A549 (cell line): ENCODE data around the gene NGRN. TPM values are rescaled to one million over a fixed set of nuclear protein-coding genes. Genes with fewer than 3 reads are reported as not detected.

Source experiments
- ATAC-seq, 2 experiments: fragments of 200-7000 bp in 1 of 2; fragments of >200 bp in 1 of 2; cut with Nextera tagmentation in 1 of 2; cut with Tn5 transposase in 1 of 2; 3 replicates each; pipeline versions ENCODE4 v1.8.0 to v1.9.1; 2018 to 2020; ENCODE audit warnings: mild to moderate bottlenecking in 1 of 2, moderate library complexity in 1 of 2
- CTCF ChIA-PET: fragments of 300-600 bp; sonication (Branson Sonifier 250); formaldehyde crosslinking; extraction: SDS; loops from one replicate; lab custom pipeline; 2021; ENCODE audit warnings: antibody characterized with exemption, inconsistent platforms; lab: Yijun Ruan, JAX
- POLR2A ChIA-PET: fragments of 350-600 bp; formaldehyde crosslinking; extraction: SDS; loops from one replicate; lab custom pipeline; 2021; ENCODE audit warnings: antibody characterized with exemption, inconsistent platforms; lab: Yijun Ruan, JAX
- DNase-seq, 2 experiments: peaks; one replicate each; pipeline versions ENCODE4 v3.0.0 to v3.0.0-alpha.2; 2011 to 2016; ENCODE audit warnings: low read depth in 1 of 2, low spot score in 1 of 2
- FAIRE-seq: peaks from 2 replicates; lab custom pipeline; 2011; peaks lifted over from hg19 to GRCh38; lab: Jason Lieb, UNC
- H3K27ac ChIP-seq, 2 experiments: fragments of >200 bp; sonication (Bioruptor Twin); formaldehyde crosslinking; 3 replicates each; pipeline ENCODE4 v1.5.1; 2016 to 2017
- H3K4me1 ChIP-seq: fragments of >200 bp; sonication (Bioruptor Twin); formaldehyde crosslinking; 3 replicates; pipeline ENCODE4 v1.6.1; 2016
- H3K4me2 ChIP-seq: fragments of >200 bp; sonication (Bioruptor Twin); formaldehyde crosslinking; 3 replicates; pipeline ENCODE4 v1.6.1; 2016
- H3K4me3 ChIP-seq: fragments of >200 bp; sonication (Bioruptor Twin); formaldehyde crosslinking; 3 replicates; pipeline ENCODE4 v1.5.1; 2016
- H3K9me3 ChIP-seq: fragments of >200 bp; sonication (Bioruptor Twin); formaldehyde crosslinking; 3 replicates; pipeline ENCODE4 v1.6.1; 2016
- CBX2 ChIP-seq: fragments of 200-600 bp; sonication (generic); IDR thresholded peaks from 2 replicates; pipeline ENCODE4 v1.6.1; 2016; ENCODE audit warnings: low read depth, mild to moderate bottlenecking, borderline replicate concordance
- CBX8 ChIP-seq: fragments of 200-600 bp; sonication (generic); IDR thresholded peaks from 2 replicates; pipeline ENCODE4 v1.6.1; 2016
- CEBPB ChIP-seq, 2 experiments: fragments of >200 bp in 1 of 2; sonication (Bioruptor Twin) in 1 of 2; formaldehyde crosslinking in 1 of 2; IDR thresholded peaks; 2 replicates each; pipeline ENCODE4 v1.6.1; 2012 to 2016
- CHD4 ChIP-seq: fragments of 200-600 bp; sonication (generic); IDR thresholded peaks from 2 replicates; pipeline ENCODE4 v1.6.1; 2016; ENCODE audit warnings: antibody characterized with exemption, mild to moderate bottlenecking, borderline replicate concordance
- EP300 ChIP-seq, 2 experiments: fragments of >200 bp; sonication (Bioruptor Twin); formaldehyde crosslinking; IDR thresholded peaks; 2 replicates in 1 of 2; 3 replicates in 1 of 2; pipeline ENCODE4 v1.6.1; 2016 to 2017
- ESRRA ChIP-seq: fragments of 150-350 bp; IDR thresholded peaks from 2 replicates; pipeline ENCODE4 v1.6.1; 2014; ENCODE audit warnings: mild to moderate bottlenecking, low read length, borderline replicate concordance
- FOSL2 ChIP-seq, 2 experiments: fragments of 450-650 bp in 1 of 2; fragments of >200 bp in 1 of 2; sonication (Bioruptor Twin) in 1 of 2; formaldehyde crosslinking; IDR thresholded peaks; 2 replicates each; pipeline versions ENCODE4 v1.5.0 to v1.6.1; 2016 to 2020; ENCODE audit warnings: mild to moderate bottlenecking in 1 of 2, moderate library complexity in 1 of 2
- GATA3 ChIP-seq: IDR thresholded peaks from 2 replicates; pipeline ENCODE4 v1.6.1; 2012; ENCODE audit warnings: borderline replicate concordance
- HEYL ChIP-seq: fragments of 250-450 bp; sonication (Bioruptor Pico); IDR thresholded peaks from 2 replicates; pipeline ENCODE4 v1.8.0; 2021; ENCODE audit warnings: mild to moderate bottlenecking, moderate library complexity
- HOXA7 ChIP-seq: fragments of 250-450 bp; sonication (Bioruptor Pico); IDR thresholded peaks from 2 replicates; pipeline ENCODE4 v1.5.0; 2020; ENCODE audit warnings: mild to moderate bottlenecking, moderate library complexity
- KDM1A ChIP-seq: fragments of 200-600 bp; sonication (generic); IDR thresholded peaks from 2 replicates; pipeline ENCODE4 v1.6.1; 2016; ENCODE audit warnings: low read depth, mild to moderate bottlenecking
- KDM5A ChIP-seq: fragments of 200-600 bp; sonication (generic); IDR thresholded peaks from 2 replicates; pipeline ENCODE4 v1.6.1; 2016; ENCODE audit warnings: antibody characterized with exemption, mild to moderate bottlenecking
- MAFK ChIP-seq: fragments of 450-650 bp; IDR thresholded peaks from 2 replicates; pipeline ENCODE4 v1.6.1; 2014; ENCODE audit not compliant: partially characterized antibody
- NPAS2 ChIP-seq: fragments of 250-450 bp; sonication (Bioruptor Pico); IDR thresholded peaks from 2 replicates; pipeline ENCODE4 v1.8.0; 2022; ENCODE audit warnings: mild to moderate bottlenecking, moderate library complexity, borderline replicate concordance
- NR3C1 ChIP-seq: fragments of >200 bp; sonication (Bioruptor Twin); formaldehyde crosslinking; IDR thresholded peaks from 3 replicates; pipeline ENCODE4 v1.6.1; 2017
- POLR2A ChIP-seq: IDR thresholded peaks from 2 replicates; pipeline ENCODE4 v1.6.1; 2012; ENCODE audit warnings: mild to moderate bottlenecking, low read length
- RCOR1 ChIP-seq: fragments of 150-350 bp; IDR thresholded peaks from 2 replicates; pipeline ENCODE4 v1.6.1; 2014; ENCODE audit warnings: antibody characterized with exemption, low read length, low read depth
- SREBF2 ChIP-seq: fragments of 450-650 bp; IDR thresholded peaks from 2 replicates; pipeline ENCODE4 v1.6.1; 2014; ENCODE audit warnings: mild to moderate bottlenecking, moderate library complexity
- TFCP2L1 ChIP-seq: fragments of 250-450 bp; sonication (Bioruptor Pico); IDR thresholded peaks from 2 replicates; pipeline ENCODE4 v1.5.0; 2021; ENCODE audit warnings: mild to moderate bottlenecking
- TP53 ChIP-seq: fragments of 250-450 bp; sonication (Bioruptor Pico); IDR thresholded peaks from 2 replicates; pipeline ENCODE4 v1.5.0; 2021; ENCODE audit warnings: mild to moderate bottlenecking, moderate library complexity
- ZFP36 ChIP-seq: fragments of 450-650 bp; IDR thresholded peaks from 2 replicates; pipeline ENCODE4 v1.6.1; 2014; ENCODE audit warnings: borderline replicate concordance; ENCODE audit not compliant: partially characterized antibody
- ZSCAN20 ChIP-seq: fragments of 250-450 bp; sonication (Bioruptor Pico); IDR thresholded peaks from 2 replicates; pipeline ENCODE4 v1.8.0; 2022; ENCODE audit warnings: mild to moderate bottlenecking, moderate library complexity
- WGBS: methylation state at CpG from one replicate; pipeline ENCODE4 v1.1.6; 2017; ENCODE audit errors: missing lambda C conversion rate; 5-methylcytosine and 5-hydroxymethylcytosine counted together
- polyA plus RNA-seq, 4 experiments: library from polyadenylated mRNA; depleted of rRNA in 3 of 4; stranded (reverse); fragments of >200 nt; fragmentation: RNase III in 1 of 4; extraction: RNeasy Plus Mini Kit Qiagen cat#74134 plus additional on column Dnase treatment in 1 of 4; gene quantifications; 2 replicates in 3 of 4; 3 replicates in 1 of 4; pipeline ENCODE4 v1.2.3, GENCODE V29; 2011 to 2017
- TF ChIP-seq, protein P1 (sequence below): fragments of 250-450 bp; sonication (Bioruptor Pico); IDR thresholded peaks from 2 replicates; pipeline ENCODE4 v1.5.0; 2020; ENCODE audit warnings: low read depth, mild to moderate bottlenecking, moderate library complexity
- TF ChIP-seq, protein P2 (sequence below): fragments of >200 bp; sonication (Bioruptor Twin); formaldehyde crosslinking; IDR thresholded peaks from 3 replicates; pipeline ENCODE4 v1.5.1; 2016

The NGRN gene
- polyA plus RNA-seq, 2 of the 4 experiments (the other 2 are of a cell fraction): 83.2 to 159 TPM

DNA sequence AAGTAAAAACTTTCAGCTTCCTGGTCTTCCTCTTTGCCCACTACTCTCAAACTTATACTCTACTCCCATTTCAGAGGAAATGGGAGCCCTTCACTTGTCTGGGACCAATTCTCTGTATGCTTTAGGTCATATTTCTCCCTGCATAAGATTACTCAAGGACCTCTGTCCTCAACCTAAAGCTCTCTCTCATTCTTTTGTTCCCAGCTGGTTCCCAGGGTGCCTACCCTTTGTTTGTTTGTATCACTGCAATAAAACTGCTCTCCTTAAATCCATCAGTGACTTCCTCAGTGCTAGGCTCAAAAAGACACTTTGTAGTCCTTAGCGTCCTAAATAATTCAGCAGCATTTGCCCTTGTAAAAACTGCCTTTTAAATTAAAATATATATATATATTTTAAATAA, 2.9 kb downstream of the NGRN start:
- H3K4me2 ChIP-seq: peak overlapping the region; percentile 88
- no peak for TF ChIP-seq CEBPB (IDR thresholded peaks at IDR 0.05)
- no peak for TF ChIP-seq NPAS2 (CRISPR knock-in tag)
- TF ChIP-seq, protein P1, sequence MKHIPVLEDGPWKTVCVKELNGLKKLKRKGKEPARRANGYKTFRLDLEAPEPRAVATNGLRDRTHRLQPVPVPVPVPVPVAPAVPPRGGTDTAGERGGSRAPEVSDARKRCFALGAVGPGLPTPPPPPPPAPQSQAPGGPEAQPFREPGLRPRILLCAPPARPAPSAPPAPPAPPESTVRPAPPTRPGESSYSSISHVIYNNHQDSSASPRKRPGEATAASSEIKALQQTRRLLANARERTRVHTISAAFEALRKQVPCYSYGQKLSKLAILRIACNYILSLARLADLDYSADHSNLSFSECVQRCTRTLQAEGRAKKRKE (CRISPR knock-in tag): no peak
- no peak for TF ChIP-seq POLR2A
- TF ChIP-seq TFCP2L1: no peak
- TF ChIP-seq NR3C1: no peak
- no peak for TF ChIP-seq ZFP36
- TF ChIP-seq ZSCAN20 (CRISPR knock-in tag): no peak
- no peak for TF ChIP-seq HEYL (CRISPR knock-in tag)
- TF ChIP-seq CBX8: no peak
- no peak for TF ChIP-seq EP300 (IDR thresholded peaks at IDR 0.05)
- TF ChIP-seq, protein P2, sequence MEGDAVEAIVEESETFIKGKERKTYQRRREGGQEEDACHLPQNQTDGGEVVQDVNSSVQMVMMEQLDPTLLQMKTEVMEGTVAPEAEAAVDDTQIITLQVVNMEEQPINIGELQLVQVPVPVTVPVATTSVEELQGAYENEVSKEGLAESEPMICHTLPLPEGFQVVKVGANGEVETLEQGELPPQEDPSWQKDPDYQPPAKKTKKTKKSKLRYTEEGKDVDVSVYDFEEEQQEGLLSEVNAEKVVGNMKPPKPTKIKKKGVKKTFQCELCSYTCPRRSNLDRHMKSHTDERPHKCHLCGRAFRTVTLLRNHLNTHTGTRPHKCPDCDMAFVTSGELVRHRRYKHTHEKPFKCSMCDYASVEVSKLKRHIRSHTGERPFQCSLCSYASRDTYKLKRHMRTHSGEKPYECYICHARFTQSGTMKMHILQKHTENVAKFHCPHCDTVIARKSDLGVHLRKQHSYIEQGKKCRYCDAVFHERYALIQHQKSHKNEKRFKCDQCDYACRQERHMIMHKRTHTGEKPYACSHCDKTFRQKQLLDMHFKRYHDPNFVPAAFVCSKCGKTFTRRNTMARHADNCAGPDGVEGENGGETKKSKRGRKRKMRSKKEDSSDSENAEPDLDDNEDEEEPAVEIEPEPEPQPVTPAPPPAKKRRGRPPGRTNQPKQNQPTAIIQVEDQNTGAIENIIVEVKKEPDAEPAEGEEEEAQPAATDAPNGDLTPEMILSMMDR: no peak
- TF ChIP-seq SREBF2: no peak
- no peak for TF ChIP-seq CHD4
- no peak for TF ChIP-seq MAFK
- TF ChIP-seq KDM1A: no peak
- no peak for TF ChIP-seq KDM5A
- TF ChIP-seq HOXA7: no peak
- no peak overlapping the region for H3K27ac ChIP-seq
- H3K4me1 ChIP-seq: peaks cover 31% of the 10 kb centered on the region
- CTCF ChIA-PET: interaction anchor here (0.9 to 2.3 kb wide), 5 partner anchors 13 to 35 kb away, joined by 3 to 8 read pairs (median 4); partner anchors contain the start of genes CIB1 and GDPGP1
- 88% methylated on average over 1 of the region's 1 CpG for WGBS
- FAIRE-seq (no peak), DNase-seq (no peak), ATAC-seq (no peak)
- POLR2A ChIA-PET: interaction anchor here (0.7 to 2.2 kb wide), 3 partner anchors 19 to 35 kb away, joined by 4 to 12 read pairs (median 5); partner anchors contain the start of genes CIB1, GDPGP1 and TTLL13
- no peaks in the 10 kb centered on the region for H3K9me3 ChIP-seq
- no peak overlapping the region for H3K4me3 ChIP-seq

DNA sequence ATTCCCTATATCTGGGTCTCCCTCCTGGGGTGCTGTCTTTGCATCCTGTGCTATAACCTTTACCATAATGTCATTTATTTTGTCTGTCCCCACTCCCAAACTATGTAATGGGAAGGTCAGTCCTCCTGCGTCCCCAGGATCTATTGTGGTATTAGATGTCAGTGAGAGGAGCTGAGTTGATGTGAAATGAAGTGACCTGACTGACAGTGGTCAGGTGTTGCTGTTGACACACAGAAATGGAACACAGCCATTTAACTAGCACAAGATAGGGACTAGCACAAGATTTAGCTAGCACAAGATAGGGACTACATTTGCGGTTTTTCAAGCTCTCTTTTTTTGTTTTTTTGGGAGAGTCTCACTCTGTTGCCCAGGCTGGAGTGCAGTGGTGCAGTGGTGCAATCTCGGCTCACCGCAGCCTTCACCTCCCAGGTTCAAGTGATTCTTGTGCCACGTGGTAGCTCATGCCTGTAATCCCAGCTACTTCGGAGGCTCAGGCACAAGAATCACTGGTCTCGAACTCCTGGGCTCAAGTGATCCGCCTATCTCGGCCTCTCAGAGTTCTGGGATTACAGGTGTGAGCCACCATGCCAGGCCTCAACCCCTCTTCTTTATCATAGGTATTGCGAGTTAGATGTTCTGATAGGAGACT, 5.2 kb downstream of the NGRN start:
- TF ChIP-seq CBX2 (no peak), NPAS2 (CRISPR knock-in tag) (no peak), GATA3 (no peak), RCOR1 (no peak), ESRRA (no peak), TP53 (no peak), FOSL2 (IDR thresholded peaks at IDR 0.05) (no peak), FOSL2 (CRISPR knock-in tag; IDR thresholded peaks at IDR 0.05) (no peak)
- DNase-seq: no peak
- ATAC-seq: no peak
- H3K4me2 ChIP-seq: no peak overlapping the region
- peaks cover 27% of the 10 kb centered on the region for H3K4me1 ChIP-seq
- no peak overlapping the region for H3K27ac ChIP-seq
- no peak overlapping the region for H3K4me3 ChIP-seq
- ChIA-PET POLR2A (no interaction called here), CTCF (interaction anchor here (0.5 to 2.7 kb wide), 10 partner anchors 9 to 212 kb away, joined by 3 to 12 read pairs (median 3); no protein-coding TSS in a partner anchor)
- WGBS: 87% methylated on average over 10 of the region's 10 CpGs
- no peak for FAIRE-seq
- H3K9me3 ChIP-seq: no peaks in the 10 kb centered on the region
